Measurements from ENCODE around the gene FASN.

- no peak for TF ChIP-seq CTCF (IDR thresholded peaks at IDR 0.05)
- no peak for TF ChIP-seq POLR2A (IDR thresholded peaks at IDR 0.05)
Measured at GRCh38 chr17:82095777-82096708, 2.0 kb downstream of the FASN start.
